Measurements from ENCODE around the gene RDH5.

RDH5 gene

GRCh38 chr12:55687746-55688145, 32.4 kb upstream of the RDH5 start:
- no peak for DNase-seq (ENCODE audit: low read depth in 2 of 2)
- no peak overlapping the region for H3K4me3 ChIP-seq (replicated peaks in 1 of 2; ENCODE audit: low read depth in 2 of 2, low read length in 2 of 2)
- no peak for TF ChIP-seq CTCF (IDR thresholded peaks at IDR 0.05; ENCODE audit: low read depth, low read length)

- TF ChIP-seq CTCF (IDR thresholded peaks at IDR 0.05; ENCODE audit: low read depth, low read length), result no peak
- no peak for DNase-seq (ENCODE audit: low read depth in 2 of 2)
- H3K4me3 ChIP-seq (replicated peaks in 1 of 2; ENCODE audit: low read depth in 2 of 2, low read length in 2 of 2), result no peak overlapping the region
Measured at GRCh38 chr12:55688716-55689655, 31.2 kb upstream of the RDH5 start.

- H3K4me3 ChIP-seq (replicated peaks in 1 of 2; ENCODE audit: low read depth in 2 of 2, low read length in 2 of 2), result no peak overlapping the region
- DNase-seq (ENCODE audit: low read depth in 2 of 2), result no peak
- TF ChIP-seq CTCF (IDR thresholded peaks at IDR 0.05; ENCODE audit: low read depth, low read length), result no peak
Measured at GRCh38 chr12:55692631-55693322, 27.4 kb upstream of the RDH5 start.

GRCh38 chr12:55693323-55694187, 26.6 kb upstream of the RDH5 start:
- DNase-seq (ENCODE audit: low read depth in 2 of 2), result no peak
- no peak overlapping the region for H3K4me3 ChIP-seq (replicated peaks in 1 of 2; ENCODE audit: low read depth in 2 of 2, low read length in 2 of 2)
- TF ChIP-seq CTCF (IDR thresholded peaks at IDR 0.05; ENCODE audit: low read depth, low read length), result no peak

GRCh38 chr12:55694188-55694515, 26.0 kb upstream of the RDH5 start:
- TF ChIP-seq CTCF (IDR thresholded peaks at IDR 0.05; ENCODE audit: low read depth, low read length), result no peak
- no peak for DNase-seq (ENCODE audit: low read depth in 2 of 2)
- H3K4me3 ChIP-seq (replicated peaks in 1 of 2; ENCODE audit: low read depth in 2 of 2, low read length in 2 of 2), result no peak overlapping the region

GRCh38 chr12:55694651-55695050, 25.5 kb upstream of the RDH5 start:
- no peak for TF ChIP-seq CTCF (IDR thresholded peaks at IDR 0.05; ENCODE audit: low read depth, low read length)
- DNase-seq (ENCODE audit: low read depth in 2 of 2), result no peak

More at GRCh38 chr12:55694651-55695050, 25.5 kb upstream of the RDH5 start:
- no peak overlapping the region for H3K4me3 ChIP-seq (replicated peaks in 1 of 2; ENCODE audit: low read depth in 2 of 2, low read length in 2 of 2)
